Measurements from ENCODE around the gene ZDHHC5.
A peak's percentile ranks its signal among the peaks of the same experiment; 100 is the strongest.

DNA sequence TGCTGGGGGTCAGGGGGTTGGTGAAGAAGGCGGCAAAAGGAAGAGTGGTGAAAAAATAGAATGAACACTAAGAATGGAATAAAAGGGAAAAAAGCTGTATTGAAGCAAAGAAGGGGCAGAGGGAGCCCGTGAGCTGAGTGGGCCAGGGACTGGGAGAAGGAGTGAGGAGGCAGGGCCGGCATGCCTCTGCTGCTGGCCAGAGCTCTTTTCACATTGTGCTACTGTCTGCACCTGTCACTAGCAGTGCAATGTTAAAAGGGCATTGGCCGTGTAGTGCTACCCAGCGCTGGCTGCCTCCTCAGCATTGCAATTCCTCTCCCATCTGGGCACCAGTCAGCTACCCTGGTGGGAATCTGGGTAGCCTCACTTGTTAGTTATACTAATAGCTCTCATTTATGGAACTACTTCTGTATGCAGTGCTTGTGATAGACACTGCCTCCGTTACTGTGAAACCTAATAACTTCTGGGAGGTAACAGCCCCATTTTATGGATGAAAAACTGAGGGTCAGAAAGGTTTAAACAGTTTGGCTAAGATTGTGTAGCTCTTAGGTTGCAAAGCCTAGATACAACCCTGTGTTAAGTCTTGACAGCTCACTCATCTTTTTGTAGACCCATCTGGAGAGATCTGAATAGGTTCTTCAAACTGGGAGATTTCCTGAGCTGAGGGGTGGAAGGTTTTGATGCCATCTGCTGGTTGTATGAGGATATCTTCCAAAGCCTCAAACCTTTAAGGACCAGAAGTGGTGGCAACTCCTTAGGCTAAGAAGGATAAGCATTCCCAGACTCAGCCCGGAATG lies 26.7 kb upstream of the ZDHHC5 start:
- TF ChIP-seq, protein P1, sequence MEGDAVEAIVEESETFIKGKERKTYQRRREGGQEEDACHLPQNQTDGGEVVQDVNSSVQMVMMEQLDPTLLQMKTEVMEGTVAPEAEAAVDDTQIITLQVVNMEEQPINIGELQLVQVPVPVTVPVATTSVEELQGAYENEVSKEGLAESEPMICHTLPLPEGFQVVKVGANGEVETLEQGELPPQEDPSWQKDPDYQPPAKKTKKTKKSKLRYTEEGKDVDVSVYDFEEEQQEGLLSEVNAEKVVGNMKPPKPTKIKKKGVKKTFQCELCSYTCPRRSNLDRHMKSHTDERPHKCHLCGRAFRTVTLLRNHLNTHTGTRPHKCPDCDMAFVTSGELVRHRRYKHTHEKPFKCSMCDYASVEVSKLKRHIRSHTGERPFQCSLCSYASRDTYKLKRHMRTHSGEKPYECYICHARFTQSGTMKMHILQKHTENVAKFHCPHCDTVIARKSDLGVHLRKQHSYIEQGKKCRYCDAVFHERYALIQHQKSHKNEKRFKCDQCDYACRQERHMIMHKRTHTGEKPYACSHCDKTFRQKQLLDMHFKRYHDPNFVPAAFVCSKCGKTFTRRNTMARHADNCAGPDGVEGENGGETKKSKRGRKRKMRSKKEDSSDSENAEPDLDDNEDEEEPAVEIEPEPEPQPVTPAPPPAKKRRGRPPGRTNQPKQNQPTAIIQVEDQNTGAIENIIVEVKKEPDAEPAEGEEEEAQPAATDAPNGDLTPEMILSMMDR (IDR thresholded peaks at IDR 0.05; ENCODE audit: insufficient read depth, low read depth, low read length) = peak; percentile 43
- TF ChIP-seq EZH2 (IDR thresholded peaks at IDR 0.05; ENCODE audit: insufficient read depth, low read length) = no peak

All from astrocyte (in vitro differentiated cells and primary cell).